ENCODE results near the gene ARHGAP28.

GRCh38 chr18:6775702-6776101 lies 46.2 kb downstream of the ARHGAP28 start:
- TF ChIP-seq CTCF (IDR thresholded peaks at IDR 0.05) (no peak), POLR2A (IDR thresholded peaks at IDR 0.05) (no peak)

Data from upper lobe of left lung (tissue), 4 donors.